Dendritic cell treated with granulocyte-macrophage colony-stimulating factor and Interleukin-4, amounts not matched to agents 40 ng/mL and 50 ng/mL, for 4 days (primary cell): ENCODE results near the gene CIDEB.

ENCODE experiments used
- H3K27ac Mint-ChIP-seq: one replicate; pipeline ENCODE4 v1.8.0; 2022; ENCODE audit warnings: mild to moderate bottlenecking, mixed read lengths
- H3K27me3 Mint-ChIP-seq: one replicate; pipeline ENCODE4 v1.8.0; 2022; ENCODE audit warnings: mild to moderate bottlenecking, mixed read lengths
- H3K36me3 Mint-ChIP-seq: one replicate; pipeline ENCODE4 v1.8.0; 2022; ENCODE audit warnings: low read depth, mixed read lengths
- H3K4me1 Mint-ChIP-seq: one replicate; pipeline ENCODE4 v1.8.0; 2022; ENCODE audit warnings: low read depth, mixed read lengths
- H3K4me3 Mint-ChIP-seq: one replicate; pipeline ENCODE4 v1.8.0; 2022; ENCODE audit warnings: mild to moderate bottlenecking, moderate library complexity, mixed read lengths
- H3K9me3 Mint-ChIP-seq: one replicate; pipeline ENCODE4 v1.8.0; 2022; ENCODE audit warnings: mixed read lengths
- intact Hi-C: fragments of 100-400 bp; cut with micrococcal nuclease; formaldehyde crosslinking; loops from one replicate; pipeline ENCODE4 v1.15.0; 2022

The CIDEB gene

GRCh38 chr14:24259282-24260025, 48.3 kb downstream of the CIDEB start:
- Mint-ChIP-seq H3K27me3 (no peaks in the 10 kb centered on the region), H3K27ac (no peak overlapping the region), H3K36me3 (peaks cover 75% of the 10 kb centered on the region), H3K9me3 (no peaks in the 10 kb centered on the region), H3K4me3 (no peak overlapping the region), H3K4me1 (no peaks in the 10 kb centered on the region)
- intact Hi-C loops, result no loop called here

GRCh38 chr14:24258548-24259265, 49.1 kb downstream of the CIDEB start:
- H3K9me3 Mint-ChIP-seq, result no peaks in the 10 kb centered on the region
- H3K27ac Mint-ChIP-seq, result no peak overlapping the region
- H3K4me3 Mint-ChIP-seq, result no peak overlapping the region
- peaks cover 76% of the 10 kb centered on the region for H3K36me3 Mint-ChIP-seq
- H3K4me1 Mint-ChIP-seq, result no peaks in the 10 kb centered on the region
- no peaks in the 10 kb centered on the region for H3K27me3 Mint-ChIP-seq
- intact Hi-C loops, result no loop called here

GRCh38 chr14:24258119-24258518, 49.7 kb downstream of the CIDEB start:
- Mint-ChIP-seq H3K9me3 (no peaks in the 10 kb centered on the region), H3K27me3 (no peaks in the 10 kb centered on the region), H3K36me3 (peaks cover 78% of the 10 kb centered on the region), H3K4me3 (no peak overlapping the region), H3K4me1 (no peaks in the 10 kb centered on the region), H3K27ac (no peak overlapping the region)
- intact Hi-C loops, result no loop called here

- no peak overlapping the region for H3K27ac Mint-ChIP-seq
- H3K36me3 Mint-ChIP-seq, result peaks cover 71% of the 10 kb centered on the region
- H3K27me3 Mint-ChIP-seq, result no peaks in the 10 kb centered on the region
- no peaks in the 10 kb centered on the region for H3K4me1 Mint-ChIP-seq
- H3K4me3 Mint-ChIP-seq, result no peak overlapping the region
- intact Hi-C loops, result no loop called here
- H3K9me3 Mint-ChIP-seq, result no peaks in the 10 kb centered on the region
Measured at GRCh38 chr14:24256960-24257359, 50.8 kb downstream of the CIDEB start.

GRCh38 chr14:24255931-24256711, 51.7 kb downstream of the CIDEB start:
- Mint-ChIP-seq H3K36me3 (peaks cover 68% of the 10 kb centered on the region), H3K4me1 (peaks cover 5% of the 10 kb centered on the region), H3K9me3 (no peaks in the 10 kb centered on the region), H3K4me3 (no peak overlapping the region), H3K27ac (no peak overlapping the region), H3K27me3 (no peaks in the 10 kb centered on the region)
- intact Hi-C loops, result no loop called here

- no peak overlapping the region for H3K27ac Mint-ChIP-seq
- peaks cover 12% of the 10 kb centered on the region for H3K4me1 Mint-ChIP-seq
- peaks cover 70% of the 10 kb centered on the region for H3K36me3 Mint-ChIP-seq
- intact Hi-C loops, result no loop called here
- no peak overlapping the region for H3K4me3 Mint-ChIP-seq
- no peaks in the 10 kb centered on the region for H3K9me3 Mint-ChIP-seq
- H3K27me3 Mint-ChIP-seq, result no peaks in the 10 kb centered on the region
Measured at GRCh38 chr14:24255438-24255837, 52.3 kb downstream of the CIDEB start.
